ENCODE measurements around the gene SFXN1. TPM values are rescaled to one million over a fixed set of nuclear protein-coding genes. Genes with fewer than 3 reads are reported as not detected.

SFXN1 gene
- total RNA-seq, 2 experiments from 2014 or later, result 147 to 154 TPM

DNA sequence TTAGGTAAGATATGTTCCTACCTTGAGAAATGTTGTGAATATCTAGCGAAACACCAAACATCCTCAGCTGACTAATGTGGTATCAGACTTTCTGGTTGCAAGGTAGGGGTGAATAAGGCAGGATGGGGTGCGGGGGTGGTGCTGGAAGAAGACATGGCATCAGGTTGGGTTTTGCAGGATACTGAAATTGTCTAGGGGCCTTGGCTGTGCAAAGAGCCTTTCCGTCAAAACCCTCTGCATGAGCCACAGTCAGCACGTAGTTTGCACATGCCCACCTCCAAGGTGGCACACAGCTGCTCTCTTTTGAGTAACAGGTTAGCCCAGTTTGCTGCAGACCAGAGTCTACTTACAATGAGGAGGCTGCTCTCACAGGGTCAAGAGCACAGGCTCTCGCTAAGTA, 42.0 kb downstream of the SFXN1 start:
- Histone ChIP-seq H3K9me3 (ENCODE audit: low read length) (no peaks in the 10 kb centered on the region), H3K9me2 (ENCODE audit: insufficient read depth, low read length) (no peaks in the 10 kb centered on the region), H3K36me3 (ENCODE audit: insufficient read depth, low read length) (peaks cover 94% of the 10 kb centered on the region), H2AFZ (ENCODE audit: low read length) (no peak overlapping the region), H3K4me2 (ENCODE audit: low read length) (no peak overlapping the region), H4K20me1 (ENCODE audit: insufficient read depth, low read length) (no peaks in the 10 kb centered on the region), H3K4me3 (ENCODE audit: low read depth, low read length, poor library complexity, severe bottlenecking) (no peak overlapping the region), H3K27ac (ENCODE audit: low read depth, low read length, poor library complexity, severe bottlenecking) (no peak overlapping the region), H3K4me1 (ENCODE audit: insufficient read depth, low read length, poor library complexity, severe bottlenecking) (no peaks in the 10 kb centered on the region), H3K79me2 (ENCODE audit: insufficient read depth, low read depth, low read length) (no peaks in the 10 kb centered on the region)
- intact Hi-C loops (cut with micrococcal nuclease; ENCODE audit: unreplicated experiment), result no loop called here
- CTCF ChIA-PET (ENCODE audit: unreplicated experiment), result no interaction called here
- TF ChIP-seq EZH2phosphoT487 (IDR thresholded peaks at IDR 0.05; ENCODE audit: borderline replicate concordance, low read depth, low read length) (no peak), CTCF (conservative IDR thresholded peaks at IDR 0.05; ENCODE audit: low read length) (no peak)
- DNase-seq (ENCODE audit: low spot score), result no peak
- POLR2A ChIA-PET, result no interaction called here
- no TSS peak for BruUV-seq (replicated peaks)

- no peaks in the 10 kb centered on the region for H4K20me1 ChIP-seq (ENCODE audit: insufficient read depth, low read length)
- no peak overlapping the region for H3K27ac ChIP-seq (ENCODE audit: low read depth, low read length, poor library complexity, severe bottlenecking)
- H3K9me2 ChIP-seq (ENCODE audit: insufficient read depth, low read length), result no peaks in the 10 kb centered on the region
- POLR2A ChIA-PET, result no interaction called here
- BruUV-seq (replicated peaks), result no TSS peak
- CTCF ChIA-PET (ENCODE audit: unreplicated experiment), result no interaction called here
- H3K9me3 ChIP-seq (ENCODE audit: low read length), result no peaks in the 10 kb centered on the region
- DNase-seq (ENCODE audit: low spot score), result no peak
- no peak overlapping the region for H2AFZ ChIP-seq (ENCODE audit: low read length)
- no peaks in the 10 kb centered on the region for H3K4me1 ChIP-seq (ENCODE audit: insufficient read depth, low read length, poor library complexity, severe bottlenecking)
- H3K79me2 ChIP-seq (ENCODE audit: insufficient read depth, low read depth, low read length), result no peaks in the 10 kb centered on the region
- intact Hi-C loops (cut with micrococcal nuclease; ENCODE audit: unreplicated experiment), result no loop called here
- H3K36me3 ChIP-seq (ENCODE audit: insufficient read depth, low read length), result peaks cover 94% of the 10 kb centered on the region
- no peak overlapping the region for H3K4me3 ChIP-seq (ENCODE audit: low read depth, low read length, poor library complexity, severe bottlenecking)
- TF ChIP-seq EZH2phosphoT487 (IDR thresholded peaks at IDR 0.05; ENCODE audit: borderline replicate concordance, low read depth, low read length) (no peak), CTCF (conservative IDR thresholded peaks at IDR 0.05; ENCODE audit: low read length) (no peak)
- no peak overlapping the region for H3K4me2 ChIP-seq (ENCODE audit: low read length)
These were observed 42.5 kb downstream of the SFXN1 start for GRCh38 chr5:175520873-175521272.

GRCh38 chr5:175521313-175521833, 43.0 kb downstream of the SFXN1 start:
- no peaks in the 10 kb centered on the region for H3K79me2 ChIP-seq (ENCODE audit: insufficient read depth, low read depth, low read length)
- intact Hi-C loops (cut with micrococcal nuclease; ENCODE audit: unreplicated experiment), result no loop called here
- no peaks in the 10 kb centered on the region for H3K4me1 ChIP-seq (ENCODE audit: insufficient read depth, low read length, poor library complexity, severe bottlenecking)
- H3K4me3 ChIP-seq (ENCODE audit: low read depth, low read length, poor library complexity, severe bottlenecking), result no peak overlapping the region
- no peak overlapping the region for H3K4me2 ChIP-seq (ENCODE audit: low read length)
- CTCF ChIA-PET (ENCODE audit: unreplicated experiment), result no interaction called here
- H3K9me2 ChIP-seq (ENCODE audit: insufficient read depth, low read length), result no peaks in the 10 kb centered on the region
- H3K9me3 ChIP-seq (ENCODE audit: low read length), result no peaks in the 10 kb centered on the region
- no peaks in the 10 kb centered on the region for H4K20me1 ChIP-seq (ENCODE audit: insufficient read depth, low read length)
- H3K27ac ChIP-seq (ENCODE audit: low read depth, low read length, poor library complexity, severe bottlenecking), result no peak overlapping the region
- POLR2A ChIA-PET, result no interaction called here
- no TSS peak for BruUV-seq (replicated peaks)
- H2AFZ ChIP-seq (ENCODE audit: low read length), result no peak overlapping the region
- H3K36me3 ChIP-seq (ENCODE audit: insufficient read depth, low read length), result peaks cover 94% of the 10 kb centered on the region
- DNase-seq (ENCODE audit: low spot score), result no peak
- no peak for TF ChIP-seq EZH2phosphoT487 (IDR thresholded peaks at IDR 0.05; ENCODE audit: borderline replicate concordance, low read depth, low read length)
- TF ChIP-seq CTCF (conservative IDR thresholded peaks at IDR 0.05; ENCODE audit: low read length), result no peak
